EH (cell line): ENCODE measurements around the gene PFN4.

Experiments
- DNase-seq: peaks from one replicate; pipeline ENCODE4 v3.0.0-alpha.2; 2015; ENCODE audit warnings: low read depth

Gene PFN4

DNA sequence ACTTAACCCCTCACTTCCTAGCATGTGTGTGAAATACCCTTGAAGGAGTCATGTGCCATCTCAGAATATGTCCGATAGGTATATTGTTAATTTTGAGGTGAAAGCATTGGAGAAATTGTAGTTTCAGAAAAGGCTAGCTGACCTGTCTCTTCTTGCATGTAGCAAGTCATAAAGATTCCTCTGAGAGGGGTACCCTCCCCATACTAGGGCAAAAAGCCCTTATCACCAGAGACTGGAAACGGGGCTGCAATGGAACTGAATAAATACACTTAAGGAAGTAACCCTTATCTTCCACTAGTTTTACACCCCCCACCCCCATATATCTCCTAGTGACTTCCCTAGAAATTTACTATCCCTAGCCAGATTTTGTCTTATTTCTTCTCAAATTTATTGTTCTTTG is 45.3 kb downstream of the PFN4 start:
- DNase-seq: no peak

DNA sequence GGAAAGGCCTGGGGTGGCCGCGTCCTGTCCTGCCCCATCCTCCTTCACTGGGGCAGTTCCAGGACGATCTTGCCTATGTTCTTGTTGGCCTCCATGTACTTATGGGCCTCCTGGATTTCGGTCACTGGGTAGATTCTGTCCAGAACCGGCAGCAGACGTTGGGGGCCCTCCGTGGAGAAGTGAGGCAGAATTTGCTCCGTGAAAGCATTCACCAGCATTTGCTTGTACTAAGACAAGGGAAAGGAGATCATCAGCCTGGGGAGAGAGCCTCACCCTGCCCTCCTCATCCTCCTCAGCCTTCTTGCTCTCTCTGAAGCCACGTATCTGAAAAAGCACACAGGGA is 45.6 kb downstream of the PFN4 start:
- no peak for DNase-seq

DNA sequence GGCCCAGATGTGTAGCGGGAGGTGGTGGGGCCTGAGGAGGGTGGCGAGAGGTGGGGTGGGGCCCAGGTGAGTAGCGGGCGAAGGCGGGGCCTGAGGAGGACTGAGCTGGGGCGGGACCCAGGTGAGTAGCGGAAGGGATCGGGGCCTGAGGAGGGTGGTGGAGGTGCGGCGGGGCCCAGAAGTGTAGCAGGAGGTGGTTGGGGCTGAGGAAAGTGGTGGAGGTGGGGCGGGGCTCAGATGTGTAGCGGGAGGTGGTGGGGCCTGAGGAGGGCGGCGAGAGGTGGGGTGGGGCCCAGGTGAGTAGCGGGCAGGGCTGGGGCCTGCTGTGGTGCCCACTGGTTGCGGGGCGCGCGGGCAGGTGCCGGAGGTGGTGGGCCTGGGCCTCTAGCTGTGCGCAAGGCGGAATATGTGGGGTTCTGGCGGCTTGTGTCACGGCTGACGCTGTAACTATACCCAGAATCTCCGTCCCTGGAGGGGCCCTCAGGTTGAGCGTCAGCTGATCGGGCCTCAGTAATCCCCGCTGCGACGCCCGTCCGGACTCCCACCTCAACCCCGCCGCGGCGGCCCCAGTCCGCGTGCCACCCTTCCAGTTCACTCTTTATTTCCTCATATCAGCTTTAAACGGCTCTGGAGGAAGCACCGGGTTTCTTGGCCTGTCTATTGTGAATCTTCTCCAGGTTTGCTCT is 46.1 kb downstream of the PFN4 start:
- peak; percentile 34 for DNase-seq

DNA sequence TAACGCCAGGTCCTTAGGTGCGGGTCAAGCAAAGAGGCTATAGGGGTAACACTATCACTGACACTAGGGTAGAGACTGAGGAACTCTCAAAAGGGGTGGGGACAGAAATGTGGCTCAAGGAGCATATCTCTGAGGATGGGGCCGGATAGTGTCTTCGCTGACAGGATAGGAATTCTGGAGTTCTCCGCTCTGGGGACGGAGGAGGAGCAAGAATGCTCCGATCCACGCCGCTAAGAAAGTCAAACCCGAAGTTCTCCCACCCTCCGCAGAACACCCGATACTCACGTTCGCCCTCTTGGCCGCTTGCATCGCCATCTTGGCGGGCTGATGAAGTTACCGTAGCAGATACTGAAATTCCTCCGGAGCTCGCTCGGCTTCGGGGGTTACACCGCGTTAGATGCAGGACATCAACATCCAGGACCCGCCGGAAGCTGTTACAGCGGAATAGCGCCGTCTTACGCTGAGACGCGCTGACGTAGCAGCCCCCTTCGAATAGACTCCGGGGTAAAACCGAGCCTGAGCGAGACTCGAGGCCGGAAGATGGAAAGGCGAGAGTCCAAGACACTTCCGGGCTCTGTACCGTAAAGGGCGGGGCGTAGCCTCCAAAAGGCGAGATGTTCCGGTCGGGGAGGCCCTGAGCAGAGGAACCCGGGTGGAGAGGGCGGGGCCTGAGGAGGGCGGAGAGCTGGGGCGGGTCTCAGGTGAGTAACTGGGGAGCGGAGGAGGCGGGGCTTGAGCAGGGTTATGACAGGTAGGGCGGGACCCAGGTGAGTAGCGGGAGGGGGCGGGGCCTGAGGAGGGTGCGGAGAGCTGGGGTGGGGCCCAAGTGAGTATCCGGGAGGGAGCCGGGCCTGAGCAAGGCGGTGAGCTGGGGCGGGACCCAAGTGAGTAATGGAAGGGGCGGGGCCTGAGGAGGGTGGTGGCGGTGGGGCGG is 47.0 kb downstream of the PFN4 start, which contains the start of gene SF3B6:
Gene SF3B6 (minus strand): TSS at position 412 of the 934 bp plus-strand sequence. CDS start 97 bp downstream, at position 315.
- DNase-seq: peak; percentile 99

DNA sequence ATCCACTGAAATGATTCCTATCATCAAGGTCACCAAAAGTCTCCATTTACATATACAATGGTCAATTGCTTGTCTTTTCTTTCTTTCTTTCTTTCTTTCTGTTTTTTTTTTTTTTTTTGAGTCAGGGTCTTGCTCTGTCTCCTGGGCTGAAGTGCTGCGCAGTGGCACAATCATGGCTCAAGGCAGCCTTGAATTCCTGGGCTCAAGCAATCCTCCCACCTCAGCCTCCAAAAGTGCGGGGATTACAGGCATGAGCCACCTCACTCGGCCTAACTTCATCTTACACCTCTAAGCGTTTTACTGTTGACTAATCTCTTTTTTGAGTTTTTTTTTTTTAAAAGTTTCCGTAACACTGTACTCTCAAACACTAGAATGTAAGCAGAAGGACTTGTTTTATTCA is 47.9 kb downstream of the PFN4 start:
- DNase-seq: no peak

DNA sequence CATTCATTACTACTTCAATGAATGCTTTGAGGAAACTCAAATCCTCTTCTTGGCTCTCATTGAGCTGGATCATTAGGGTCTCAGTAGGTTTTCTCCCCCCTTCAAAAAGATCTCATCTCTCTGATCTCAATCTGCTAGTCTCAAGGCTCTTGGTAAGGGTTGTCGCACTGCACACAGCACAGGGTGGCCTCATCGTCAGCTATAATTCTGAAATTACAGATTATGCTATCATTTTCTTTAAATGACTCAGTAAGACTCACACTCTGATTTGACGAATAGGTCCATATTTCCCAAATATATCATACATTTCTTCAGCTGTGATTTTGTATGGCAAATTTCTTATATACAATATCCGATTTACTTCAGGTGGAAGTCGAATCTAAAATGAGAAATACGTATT is 49.3 kb downstream of the PFN4 start:
- DNase-seq: no peak

DNA sequence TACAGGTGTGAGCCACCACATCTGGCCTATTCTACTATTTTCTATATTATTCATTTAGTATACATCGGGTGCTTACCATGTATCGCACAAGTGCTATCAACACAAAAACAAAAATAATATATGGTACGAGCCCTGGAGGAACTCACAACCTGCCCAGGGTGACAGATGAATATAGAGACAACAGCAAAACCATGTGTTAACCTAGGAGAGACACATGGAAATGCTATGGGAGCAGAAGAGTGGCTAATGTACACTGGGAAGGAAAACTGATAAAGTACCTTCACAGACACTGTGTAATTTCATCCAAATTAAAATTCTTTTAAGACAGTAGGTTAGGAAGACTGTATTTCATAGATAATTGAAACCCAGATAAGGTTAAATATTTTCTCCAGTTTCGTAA is 50.9 kb downstream of the PFN4 start:
- no peak for DNase-seq

DNA sequence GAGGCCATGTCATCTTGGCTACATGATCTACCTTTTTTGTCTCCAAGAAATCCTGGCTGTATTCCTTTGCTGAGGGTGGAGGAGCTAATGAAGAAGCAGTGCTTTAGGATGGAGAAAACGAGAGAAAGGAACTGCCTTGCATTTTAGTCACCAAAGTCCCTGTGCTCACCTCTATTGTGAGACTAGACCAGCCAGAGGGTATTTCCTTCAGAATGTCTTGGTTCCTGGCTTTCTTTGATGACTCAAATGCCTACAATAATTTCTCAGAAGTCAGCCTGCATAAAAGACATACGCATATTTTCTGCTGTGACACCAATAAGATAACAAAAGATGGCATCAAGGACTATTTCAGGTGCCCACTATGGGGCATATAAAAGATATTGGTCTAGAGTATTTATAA is 57.8 kb downstream of the PFN4 start:
- no peak for DNase-seq
